T-helper 1 cell treated with Interleukin-12 subunit alpha and Interleukin-12 subunit beta and Interleukin-4 antibody, amounts not matched to agents 30 μg/mL and 1 μg/mL, for 36 hours (primary cell): ENCODE measurements around the gene FLOT2.
"Not testable (repeated sequence)": the region's sequence is repeated elsewhere in the genome, so short reads cannot be mapped to it uniquely, and the experiment has no call there.

Experiments used
- H3K27ac Mint-ChIP-seq: one replicate; pipeline ENCODE4 v1.8.0; 2021; ENCODE audit warnings: mild to moderate bottlenecking, mixed read lengths
- H3K27me3 Mint-ChIP-seq: one replicate; pipeline ENCODE4 v1.8.0; 2021; ENCODE audit warnings: low read depth, mixed read lengths
- H3K36me3 Mint-ChIP-seq: one replicate; pipeline ENCODE4 v1.8.0; 2021; ENCODE audit warnings: low read depth, mixed read lengths
- H3K4me1 Mint-ChIP-seq: one replicate; pipeline ENCODE4 v1.8.0; 2021; ENCODE audit warnings: low read depth, mixed read lengths
- H3K4me3 Mint-ChIP-seq: one replicate; pipeline ENCODE4 v1.8.0; 2021; ENCODE audit warnings: mild to moderate bottlenecking, moderate library complexity, mixed read lengths
- H3K9me3 Mint-ChIP-seq: one replicate; pipeline ENCODE4 v1.8.0; 2021; ENCODE audit warnings: mixed read lengths

The FLOT2 gene

GRCh38 chr17:28896884-28897768 lies at the start of gene FLOT2:
Gene FLOT2, minus strand, starts transcription at chr17:28897733. Its CDS starts 159 bp downstream, at chr17:28897574.
- H3K9me3 Mint-ChIP-seq = no peaks in the 10 kb centered on the region
- peaks cover 43% of the 10 kb centered on the region for H3K36me3 Mint-ChIP-seq
- H3K4me3 Mint-ChIP-seq = peak within 1 kb of the TSS; percentile 91
- peak within 1 kb of the TSS; percentile 93 for H3K27ac Mint-ChIP-seq
- H3K27me3 Mint-ChIP-seq = no peaks in the 10 kb centered on the region
- H3K4me1 Mint-ChIP-seq = peaks cover 61% of the 10 kb centered on the region

DNA sequence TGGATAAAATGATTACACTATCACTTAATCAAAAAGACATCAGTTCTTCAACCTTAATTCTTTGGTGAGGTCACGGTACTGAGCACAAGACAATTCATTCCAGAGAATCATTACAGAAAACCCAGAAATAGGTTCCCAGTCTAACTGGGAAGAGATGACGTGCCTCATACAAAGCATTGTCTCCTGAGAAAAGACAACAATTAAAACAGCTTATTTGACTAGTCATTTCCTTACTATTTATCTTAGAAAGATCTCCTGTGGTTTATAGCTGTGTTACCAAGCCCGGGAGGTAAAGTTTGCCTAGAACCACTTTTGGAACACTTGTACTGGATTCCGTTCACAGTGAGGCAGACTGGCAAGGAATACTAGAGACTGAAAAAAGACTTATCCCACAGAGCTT lies 48.7 kb upstream of the FLOT2 start:
- Mint-ChIP-seq H3K4me1 (peaks cover 45% of the 10 kb centered on the region), H3K9me3 (no peaks in the 10 kb centered on the region), H3K27ac (peak overlapping the region; percentile 27), H3K36me3 (peaks cover 40% of the 10 kb centered on the region), H3K4me3 (peak overlapping the region; percentile 30), H3K27me3 (no peaks in the 10 kb centered on the region)

DNA sequence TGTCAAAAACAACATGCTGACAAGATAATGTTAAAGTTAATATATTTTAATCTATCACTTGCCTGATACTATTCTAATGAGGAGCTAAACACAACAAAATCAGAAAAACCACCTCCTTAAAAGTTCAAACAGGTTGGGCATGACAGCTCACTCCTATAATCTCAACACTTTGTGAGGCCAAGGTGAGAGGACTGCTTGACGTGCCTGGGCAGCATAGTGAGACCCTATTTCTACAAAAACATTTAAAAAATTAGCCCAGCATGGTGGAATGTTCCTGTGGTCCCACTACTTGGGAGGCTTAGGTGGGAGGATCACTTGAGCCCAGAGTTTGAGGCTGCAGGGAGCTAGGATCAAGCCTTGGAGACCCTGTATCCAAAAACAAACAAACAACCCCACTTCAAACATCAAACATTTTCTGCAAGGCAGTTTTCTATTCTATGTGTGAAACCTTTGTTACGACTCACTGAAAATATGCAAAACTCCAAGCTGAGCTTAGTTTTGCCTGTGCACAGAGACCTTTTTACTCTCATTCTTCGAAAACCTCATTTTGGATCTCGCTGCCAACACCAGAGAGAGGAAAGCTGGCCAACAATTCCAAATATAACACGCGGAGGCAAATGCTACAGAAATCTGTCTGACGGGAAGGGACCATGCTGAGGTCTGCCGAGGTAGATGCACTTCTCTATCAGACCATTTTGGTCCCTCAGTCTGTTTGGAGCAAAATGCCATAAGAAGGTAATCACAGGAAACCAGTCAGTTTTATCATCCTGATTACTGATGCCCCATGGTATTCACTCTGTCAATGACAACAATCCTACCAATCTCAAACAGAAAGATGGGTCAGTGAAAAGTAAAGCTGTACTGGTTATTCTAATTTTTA lies 47.6 kb upstream of the FLOT2 start:
- Mint-ChIP-seq H3K9me3 (no peaks in the 10 kb centered on the region), H3K4me1 (peaks cover 52% of the 10 kb centered on the region), H3K27me3 (no peaks in the 10 kb centered on the region), H3K27ac (peak overlapping the region; percentile 62), H3K36me3 (peaks cover 39% of the 10 kb centered on the region), H3K4me3 (no peak overlapping the region)

- Mint-ChIP-seq H3K27me3 (no peaks in the 10 kb centered on the region), H3K4me1 (peaks cover 57% of the 10 kb centered on the region), H3K4me3 (no peak overlapping the region), H3K9me3 (no peaks in the 10 kb centered on the region), H3K27ac (no peak overlapping the region), H3K36me3 (peaks cover 40% of the 10 kb centered on the region)
These were observed 46.8 kb upstream of the FLOT2 start for GRCh38 chr17:28944343-28944742.

DNA sequence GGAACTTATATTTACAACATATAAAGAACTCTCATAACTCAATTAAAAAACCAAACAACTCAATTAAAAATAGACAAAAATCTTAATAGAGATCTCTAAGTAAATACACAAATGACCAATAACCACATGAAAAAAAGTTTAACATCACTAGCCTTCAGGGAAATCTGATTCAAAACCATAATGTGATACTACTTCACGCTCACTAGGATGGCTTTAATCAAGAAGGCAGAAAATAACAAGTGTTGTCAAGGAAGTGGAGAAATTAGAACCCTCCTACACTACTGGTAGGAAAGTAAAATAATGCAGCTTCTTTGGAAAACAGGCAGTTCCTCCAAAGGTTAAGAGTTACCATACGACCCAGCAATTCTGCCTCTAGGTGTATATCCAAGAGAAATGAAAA lies 45.4 kb upstream of the FLOT2 start:
- Mint-ChIP-seq H3K4me1 (peaks cover 58% of the 10 kb centered on the region), H3K27me3 (no peaks in the 10 kb centered on the region), H3K36me3 (peaks cover 34% of the 10 kb centered on the region), H3K4me3 (no peak overlapping the region), H3K9me3 (no peaks in the 10 kb centered on the region), H3K27ac (no peak overlapping the region)

DNA sequence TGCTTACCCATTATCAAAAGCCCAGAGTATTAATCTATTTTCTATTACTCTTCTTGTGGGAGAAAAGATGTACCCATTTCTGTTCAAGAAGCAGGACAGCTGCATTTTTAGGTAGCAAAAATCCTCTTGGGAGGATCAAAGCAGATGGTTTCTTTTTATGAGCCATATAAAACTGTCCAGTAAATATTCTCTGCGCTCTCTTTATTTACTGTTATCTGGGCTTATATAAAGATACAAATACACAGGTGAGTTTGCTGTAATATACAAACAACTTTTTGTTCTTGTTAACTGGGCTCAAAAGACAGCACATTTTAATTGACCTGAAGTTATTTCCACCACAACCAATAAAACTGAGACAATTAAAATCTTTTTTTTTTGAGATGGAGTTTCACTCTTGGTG lies 43.7 kb upstream of the FLOT2 start:
- Mint-ChIP-seq H3K27me3 (no peaks in the 10 kb centered on the region), H3K4me3 (no peak overlapping the region), H3K27ac (no peak overlapping the region), H3K9me3 (no peaks in the 10 kb centered on the region), H3K36me3 (peaks cover 26% of the 10 kb centered on the region), H3K4me1 (peaks cover 57% of the 10 kb centered on the region)

DNA sequence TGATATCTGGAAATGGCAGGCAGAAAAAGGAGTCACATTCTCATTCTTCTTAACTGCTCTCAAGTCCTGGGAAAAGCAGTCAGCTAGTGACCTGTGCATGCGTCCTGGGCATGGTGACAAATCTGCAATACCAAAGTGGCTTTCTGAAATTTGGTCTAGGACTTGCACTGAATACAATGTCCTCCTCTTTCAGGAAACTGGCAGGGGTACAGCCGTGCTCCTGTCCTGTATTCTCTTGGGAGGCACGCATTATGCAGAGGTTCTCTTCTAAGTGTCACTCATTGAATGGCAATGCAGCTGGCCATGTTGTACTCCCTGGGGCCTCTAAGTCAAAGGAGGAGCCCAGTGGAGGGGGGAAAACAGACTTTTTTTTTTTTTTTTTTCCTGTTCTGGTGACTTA lies 43.1 kb upstream of the FLOT2 start:
- Mint-ChIP-seq H3K4me3 (peak overlapping the region; percentile 10), H3K9me3 (no peaks in the 10 kb centered on the region), H3K36me3 (peaks cover 25% of the 10 kb centered on the region), H3K4me1 (peaks cover 59% of the 10 kb centered on the region), H3K27ac (no peak overlapping the region), H3K27me3 (no peaks in the 10 kb centered on the region)

- H3K4me3 Mint-ChIP-seq = peak overlapping the region; percentile 10
These were observed 42.6 kb upstream of the FLOT2 start for GRCh38 chr17:28940142-28940541.

GRCh38 chr17:28938552-28938951 lies 41.0 kb upstream of the FLOT2 start:
- Mint-ChIP-seq H3K4me3 (no peak overlapping the region), H3K9me3 (no peaks in the 10 kb centered on the region), H3K36me3 (peaks cover 19% of the 10 kb centered on the region), H3K27me3 (no peaks in the 10 kb centered on the region), H3K4me1 (peaks cover 48% of the 10 kb centered on the region), H3K27ac (no peak overlapping the region)

More at GRCh38 chr17:28940142-28940541, 42.6 kb upstream of the FLOT2 start:
- Mint-ChIP-seq H3K9me3 (no peaks in the 10 kb centered on the region), H3K4me1 (peaks cover 55% of the 10 kb centered on the region), H3K27ac (no peak overlapping the region), H3K36me3 (peaks cover 21% of the 10 kb centered on the region), H3K27me3 (no peaks in the 10 kb centered on the region)

- Mint-ChIP-seq H3K27ac (no peak overlapping the region), H3K4me3 (no peak overlapping the region), H3K36me3 (peaks cover 19% of the 10 kb centered on the region)
These were observed 39.7 kb upstream of the FLOT2 start for GRCh38 chr17:28937044-28937729.

GRCh38 chr17:28935744-28936460 lies 38.4 kb upstream of the FLOT2 start:
- peaks cover 19% of the 10 kb centered on the region for H3K36me3 Mint-ChIP-seq
- H3K4me1 Mint-ChIP-seq = peaks cover 44% of the 10 kb centered on the region
- H3K4me3 Mint-ChIP-seq = no peak overlapping the region
- H3K9me3 Mint-ChIP-seq = no peaks in the 10 kb centered on the region
- H3K27me3 Mint-ChIP-seq = no peaks in the 10 kb centered on the region
- peak overlapping the region; percentile 47 for H3K27ac Mint-ChIP-seq

More at GRCh38 chr17:28937044-28937729, 39.7 kb upstream of the FLOT2 start:
- no peaks in the 10 kb centered on the region for H3K27me3 Mint-ChIP-seq
- peaks cover 50% of the 10 kb centered on the region for H3K4me1 Mint-ChIP-seq
- H3K9me3 Mint-ChIP-seq = no peaks in the 10 kb centered on the region

DNA sequence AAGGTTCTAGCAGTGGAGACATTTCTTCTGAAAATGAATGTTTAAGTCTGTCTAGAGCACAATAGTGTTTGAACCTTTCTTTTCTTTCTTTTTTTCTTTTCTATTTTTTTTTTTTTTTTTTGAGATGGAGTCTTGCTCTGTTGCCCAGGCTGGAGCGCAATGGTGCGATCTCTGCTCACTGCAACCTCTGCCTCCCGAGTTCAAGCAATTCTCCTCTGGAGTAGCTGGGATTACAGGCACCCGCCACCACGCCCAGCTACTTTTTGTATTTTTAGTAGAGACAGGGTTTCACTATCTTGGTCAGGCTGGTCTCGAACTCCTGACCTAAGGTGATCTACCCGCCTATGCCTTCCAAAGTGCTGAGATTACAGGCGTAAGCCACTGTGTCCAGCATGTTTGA lies 37.0 kb upstream of the FLOT2 start:
- peaks cover 25% of the 10 kb centered on the region for H3K36me3 Mint-ChIP-seq
- H3K27me3 Mint-ChIP-seq, H3K27ac Mint-ChIP-seq, H3K9me3 Mint-ChIP-seq, H3K4me3 Mint-ChIP-seq: not testable (repeated sequence)
- peaks cover 39% of the 10 kb centered on the region for H3K4me1 Mint-ChIP-seq

DNA sequence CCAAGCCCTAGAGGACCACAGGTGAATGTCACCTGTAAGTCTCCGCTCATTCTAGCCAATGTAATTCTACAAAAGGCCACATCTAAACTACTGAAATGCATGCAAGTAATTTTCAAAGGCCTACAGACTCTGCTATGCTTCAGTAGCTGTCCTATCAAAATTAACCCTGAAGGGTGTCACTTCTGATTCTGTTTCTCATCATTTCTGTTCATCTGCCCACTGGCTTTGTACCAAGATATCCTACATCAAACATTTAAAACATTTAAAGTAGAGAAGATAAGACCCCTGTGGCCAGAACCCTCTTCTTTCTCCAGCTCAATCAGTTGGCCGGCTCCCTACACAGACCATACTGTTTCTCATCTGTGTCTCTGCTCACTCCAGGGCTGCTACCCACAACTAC lies 32.3 kb upstream of the FLOT2 start:
- Mint-ChIP-seq H3K4me1 (peaks cover 47% of the 10 kb centered on the region), H3K27me3 (no peaks in the 10 kb centered on the region), H3K9me3 (peaks cover 12% of the 10 kb centered on the region), H3K36me3 (peaks cover 41% of the 10 kb centered on the region), H3K4me3 (no peak overlapping the region), H3K27ac (peak overlapping the region; percentile 23)

GRCh38 chr17:28928061-28928460 lies 30.5 kb upstream of the FLOT2 start:
- Mint-ChIP-seq H3K27ac (peak overlapping the region; percentile 89), H3K27me3 (no peaks in the 10 kb centered on the region), H3K4me3 (peak overlapping the region; percentile 31), H3K36me3 (peaks cover 52% of the 10 kb centered on the region), H3K9me3 (peaks cover 12% of the 10 kb centered on the region), H3K4me1 (peaks cover 48% of the 10 kb centered on the region)
